Stomach smooth muscle (tissue), 2 donors: ENCODE results near the gene BCL11A.
A peak's percentile ranks its signal among the peaks of the same experiment; 100 is the strongest.

ENCODE experiments used
- H3K27ac ChIP-seq: one replicate; pipeline ENCODE4 v1.7.0; 2013; ENCODE audit warnings: mild to moderate bottlenecking, low read length, inconsistent platforms
- H3K27me3 ChIP-seq, 2 donors: one replicate each; pipeline ENCODE4 v1.7.0; 2013; ENCODE audit warnings: low read length in 2 of 2; ENCODE audit not compliant: insufficient read depth in 2 of 2, control insufficient read depth in 1 of 2
- H3K36me3 ChIP-seq, 2 donors: one replicate each; pipeline ENCODE4 v1.7.0; 2013; ENCODE audit warnings: low read length in 2 of 2; ENCODE audit not compliant: control insufficient read depth in 2 of 2, insufficient read depth in 2 of 2
- H3K4me1 ChIP-seq: one replicate; pipeline ENCODE4 v1.7.0; 2013; ENCODE audit warnings: low read length; ENCODE audit not compliant: control insufficient read depth, insufficient read depth
- H3K4me3 ChIP-seq, 2 donors: one replicate each; pipeline ENCODE4 v1.7.0; 2013; ENCODE audit warnings: low read length in 2 of 2
- H3K9ac ChIP-seq, 2 donors: one replicate each; pipeline ENCODE4 v1.7.0; 2013; ENCODE audit warnings: low read length in 2 of 2, mild to moderate bottlenecking in 1 of 2
- H3K9me3 ChIP-seq, 2 donors: one replicate each; pipeline ENCODE4 v1.7.0; 2013; ENCODE audit warnings: low read length in 2 of 2; ENCODE audit not compliant: control insufficient read depth in 2 of 2
- donor health status: healthy.
- donor health status: Pancreatic carcinoma.

Gene BCL11A

GRCh38 chr2:60485055-60485454 is 68.4 kb downstream of the BCL11A start:
- no peaks in the 10 kb centered on the region for H3K36me3 ChIP-seq
- no peaks in the 10 kb centered on the region for H3K27me3 ChIP-seq
- no peak overlapping the region for H3K9ac ChIP-seq
- H3K4me1 ChIP-seq = peaks cover 15% of the 10 kb centered on the region
- no peaks in the 10 kb centered on the region for H3K9me3 ChIP-seq
- H3K4me3 ChIP-seq = no peak overlapping the region
- no peak overlapping the region for H3K27ac ChIP-seq

- H3K27ac ChIP-seq = no peak overlapping the region
- no peak overlapping the region for H3K9ac ChIP-seq
- no peaks in the 10 kb centered on the region for H3K27me3 ChIP-seq
- H3K36me3 ChIP-seq = no peaks in the 10 kb centered on the region
- H3K9me3 ChIP-seq = no peaks in the 10 kb centered on the region
- H3K4me3 ChIP-seq = no peak overlapping the region
- peaks cover 19% of the 10 kb centered on the region for H3K4me1 ChIP-seq
Observed at GRCh38 chr2:60484133-60484645, 69.3 kb downstream of the BCL11A start.

GRCh38 chr2:60483401-60483800 is 70.1 kb downstream of the BCL11A start:
- Histone ChIP-seq H3K4me3 (no peak overlapping the region), H3K9ac (no peak overlapping the region), H3K4me1 (peaks cover 26% of the 10 kb centered on the region), H3K9me3 (no peaks in the 10 kb centered on the region), H3K36me3 (no peaks in the 10 kb centered on the region), H3K27ac (no peak overlapping the region), H3K27me3 (no peaks in the 10 kb centered on the region)

- Histone ChIP-seq H3K9ac (no peak overlapping the region), H3K4me1 (peaks cover 35% of the 10 kb centered on the region), H3K27me3 (no peaks in the 10 kb centered on the region), H3K36me3 (no peaks in the 10 kb centered on the region), H3K4me3 (no peak overlapping the region), H3K9me3 (no peaks in the 10 kb centered on the region), H3K27ac (no peak overlapping the region)
Observed at GRCh38 chr2:60482222-60482621, 71.2 kb downstream of the BCL11A start.

GRCh38 chr2:60481257-60481656 is 72.2 kb downstream of the BCL11A start:
- H3K4me1 ChIP-seq = peaks cover 37% of the 10 kb centered on the region
- H3K27ac ChIP-seq = peak overlapping the region; percentile 6

GRCh38 chr2:60480089-60480773 is 73.2 kb downstream of the BCL11A start:
- Histone ChIP-seq H3K27me3 (no peaks in the 10 kb centered on the region), H3K27ac (peak overlapping the region; percentile 93), H3K36me3 (no peaks in the 10 kb centered on the region), H3K9me3 (no peaks in the 10 kb centered on the region), H3K9ac (no peak overlapping the region), H3K4me3 (no peak overlapping the region), H3K4me1 (peaks cover 40% of the 10 kb centered on the region)

More at GRCh38 chr2:60481257-60481656, 72.2 kb downstream of the BCL11A start:
- Histone ChIP-seq H3K9me3 (no peaks in the 10 kb centered on the region), H3K4me3 (no peak overlapping the region), H3K36me3 (no peaks in the 10 kb centered on the region), H3K27me3 (no peaks in the 10 kb centered on the region), H3K9ac (no peak overlapping the region)

- H3K27ac ChIP-seq = peak overlapping the region; percentile 93
- no peaks in the 10 kb centered on the region for H3K27me3 ChIP-seq
- H3K4me3 ChIP-seq = no peak overlapping the region
- H3K36me3 ChIP-seq = no peaks in the 10 kb centered on the region
- no peaks in the 10 kb centered on the region for H3K9me3 ChIP-seq
- peaks cover 33% of the 10 kb centered on the region for H3K4me1 ChIP-seq
- peak overlapping the region in 1 of 2 donors; percentile 10 for H3K9ac ChIP-seq
Observed at GRCh38 chr2:60479226-60480088, 74.0 kb downstream of the BCL11A start.

GRCh38 chr2:60478660-60479059 is 74.8 kb downstream of the BCL11A start:
- H3K4me3 ChIP-seq = no peak overlapping the region
- H3K4me1 ChIP-seq = peaks cover 33% of the 10 kb centered on the region
- H3K27ac ChIP-seq = peak overlapping the region; percentile 93
- no peaks in the 10 kb centered on the region for H3K36me3 ChIP-seq
- no peaks in the 10 kb centered on the region for H3K9me3 ChIP-seq
- H3K27me3 ChIP-seq = no peaks in the 10 kb centered on the region
- H3K9ac ChIP-seq = no peak overlapping the region

- Histone ChIP-seq H3K9me3 (no peaks in the 10 kb centered on the region), H3K9ac (no peak overlapping the region), H3K36me3 (peaks cover 0 to 3% of the 10 kb centered on the region in 2 donors), H3K4me3 (no peak overlapping the region), H3K27ac (peak overlapping the region; percentile 6), H3K4me1 (peaks cover 29% of the 10 kb centered on the region), H3K27me3 (no peaks in the 10 kb centered on the region)
Observed at GRCh38 chr2:60476206-60476954, 77.1 kb downstream of the BCL11A start.

- Histone ChIP-seq H3K9ac (no peak overlapping the region), H3K9me3 (no peaks in the 10 kb centered on the region), H3K4me1 (peaks cover 28% of the 10 kb centered on the region), H3K36me3 (peaks cover 0 to 3% of the 10 kb centered on the region in 2 donors), H3K27ac (no peak overlapping the region), H3K4me3 (no peak overlapping the region), H3K27me3 (no peaks in the 10 kb centered on the region)
Observed at GRCh38 chr2:60475123-60475830, 78.2 kb downstream of the BCL11A start.
